ENCODE data around the gene TMEM127. TPM values are rescaled to one million over a fixed set of nuclear protein-coding genes. Genes with fewer than 3 reads are reported as not detected.

Gene TMEM127
- total and polyA plus RNA-seq, 2 donors from 2014 or later = 37.4 to 72.3 TPM

- Histone ChIP-seq H3K36me3 (ENCODE audit: control insufficient read depth in 2 of 3, insufficient read depth in 3 of 3, low read length in 3 of 3) (no peaks in the 10 kb centered on the region), H3K9ac (ENCODE audit: low read length in 3 of 3) (no peak overlapping the region), H3K4me1 (ENCODE audit: control insufficient read depth in 2 of 3, insufficient read depth in 2 of 3, low read depth in 1 of 3, low read length in 3 of 3) (no peaks in the 10 kb centered on the region), H3K9me3 (ENCODE audit: control insufficient read depth in 2 of 3, insufficient read depth in 1 of 3, low read length in 3 of 3) (no peaks in the 10 kb centered on the region), H3K4me3 (ENCODE audit: low read length in 3 of 3) (no peak overlapping the region), H3K27me3 (ENCODE audit: control insufficient read depth, insufficient read depth, low read length) (no peaks in the 10 kb centered on the region), H3K27ac (ENCODE audit: low read depth in 2 of 2, low read length in 2 of 2) (no peak overlapping the region)
- no peak for TF ChIP-seq CTCF (IDR thresholded peaks at IDR 0.05; ENCODE audit: borderline replicate concordance, extremely low read depth, insufficient read depth)
- intact Hi-C loops (cut with DNase I) = no loop called here
- no peak for FAIRE-seq
- DNase-seq = peak in 1 of 5 donors; percentile 31
Observed at GRCh38 chr2:96240341-96241038, 25.3 kb downstream of the TMEM127 start.

GRCh38 chr2:96239745-96240264, 26.0 kb downstream of the TMEM127 start:
- DNase-seq (peak in 1 of 5 donors; percentile 25), FAIRE-seq (no peak)
- no peak overlapping the region for H3K4me3 ChIP-seq (ENCODE audit: low read length in 3 of 3)
- H3K27me3 ChIP-seq (ENCODE audit: control insufficient read depth, insufficient read depth, low read length) = no peaks in the 10 kb centered on the region
- H3K4me1 ChIP-seq (ENCODE audit: control insufficient read depth in 2 of 3, insufficient read depth in 2 of 3, low read depth in 1 of 3, low read length in 3 of 3) = no peaks in the 10 kb centered on the region
- no peak for TF ChIP-seq CTCF (IDR thresholded peaks at IDR 0.05; ENCODE audit: borderline replicate concordance, extremely low read depth, insufficient read depth)
- no peaks in the 10 kb centered on the region for H3K36me3 ChIP-seq (ENCODE audit: control insufficient read depth in 2 of 3, insufficient read depth in 3 of 3, low read length in 3 of 3)
- H3K9ac ChIP-seq (ENCODE audit: low read length in 3 of 3) = no peak overlapping the region
- no peak overlapping the region for H3K27ac ChIP-seq (ENCODE audit: low read depth in 2 of 2, low read length in 2 of 2)
- H3K9me3 ChIP-seq (ENCODE audit: control insufficient read depth in 2 of 3, insufficient read depth in 1 of 3, low read length in 3 of 3) = no peaks in the 10 kb centered on the region
- intact Hi-C loops (cut with DNase I) = no loop called here

- Histone ChIP-seq H3K9ac (ENCODE audit: low read length in 3 of 3) (no peak overlapping the region), H3K9me3 (ENCODE audit: control insufficient read depth in 2 of 3, insufficient read depth in 1 of 3, low read length in 3 of 3) (no peaks in the 10 kb centered on the region), H3K36me3 (ENCODE audit: control insufficient read depth in 2 of 3, insufficient read depth in 3 of 3, low read length in 3 of 3) (no peaks in the 10 kb centered on the region), H3K27ac (ENCODE audit: low read depth in 2 of 2, low read length in 2 of 2) (no peak overlapping the region), H3K4me3 (ENCODE audit: low read length in 3 of 3) (no peak overlapping the region), H3K4me1 (ENCODE audit: control insufficient read depth in 2 of 3, insufficient read depth in 2 of 3, low read depth in 1 of 3, low read length in 3 of 3) (no peaks in the 10 kb centered on the region), H3K27me3 (ENCODE audit: control insufficient read depth, insufficient read depth, low read length) (no peaks in the 10 kb centered on the region)
- TF ChIP-seq CTCF (IDR thresholded peaks at IDR 0.05; ENCODE audit: borderline replicate concordance, extremely low read depth, insufficient read depth) = no peak
- DNase-seq (peak in 1 of 5 donors; percentile 30), FAIRE-seq (no peak)
- intact Hi-C loops (cut with DNase I) = no loop called here
Observed at GRCh38 chr2:96239091-96239490, 26.7 kb downstream of the TMEM127 start.
